ENCODE data around the gene SYDE2.

Gene SYDE2

DNA sequence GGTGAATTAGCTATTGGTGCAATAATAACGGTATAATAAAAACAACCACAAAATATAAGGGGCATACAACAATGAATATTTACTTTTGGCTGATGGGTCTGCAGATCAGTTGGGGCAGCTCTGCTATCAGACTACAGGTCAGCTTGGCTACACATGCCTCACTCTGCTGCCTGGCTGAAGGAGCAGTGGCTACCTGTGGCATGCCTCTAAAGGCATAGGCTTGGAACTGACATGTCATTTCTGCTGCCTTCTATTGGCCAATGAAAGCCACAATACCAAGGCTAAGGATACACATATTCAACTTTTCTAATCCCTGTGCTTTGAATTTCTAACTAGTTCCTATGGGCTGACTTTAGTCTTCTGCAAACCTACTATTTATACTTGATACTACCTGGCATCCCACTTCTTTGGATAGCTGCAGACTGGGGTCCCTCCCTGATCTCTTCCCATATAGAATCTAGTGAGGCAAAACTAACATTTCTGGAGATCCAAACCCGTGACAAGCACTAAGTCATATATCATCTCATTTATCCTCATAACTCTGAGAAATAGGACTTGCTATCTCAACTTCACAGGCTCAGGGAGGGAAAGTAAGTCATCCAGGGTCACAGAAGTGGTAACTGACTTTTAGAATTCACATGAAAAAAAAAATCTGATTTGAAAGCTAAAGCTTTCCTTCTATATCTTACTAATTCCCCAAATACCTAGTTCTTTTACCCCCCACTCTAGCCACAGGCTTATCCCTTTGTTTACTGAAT lies 19.2 kb upstream of the SYDE2 start:
- TF ChIP-seq TAF1 (IDR thresholded peaks at IDR 0.05; ENCODE audit: low read depth) (no peak), TCF12 (IDR thresholded peaks at IDR 0.05; ENCODE audit: low read depth) (no peak), TEAD4 (IDR thresholded peaks at IDR 0.05) (no peak), EGR1 (IDR thresholded peaks at IDR 0.05) (no peak), RAD21 (IDR thresholded peaks at IDR 0.05; ENCODE audit: low read depth) (no peak), FOXM1 (IDR thresholded peaks at IDR 0.05; ENCODE audit: borderline replicate concordance, low read depth) (no peak), CEBPB (IDR thresholded peaks at IDR 0.05) (no peak), ZBTB7A (IDR thresholded peaks at IDR 0.05; ENCODE audit: low read depth) (no peak), NFIC (IDR thresholded peaks at IDR 0.05) (no peak), CREB1 (IDR thresholded peaks at IDR 0.05; ENCODE audit: low read depth) (no peak), REST (IDR thresholded peaks at IDR 0.05; ENCODE audit: low read depth) (no peak), YY1 (IDR thresholded peaks at IDR 0.05; ENCODE audit: low read depth) (no peak), EP300 (IDR thresholded peaks at IDR 0.05; ENCODE audit: borderline replicate concordance) (no peak)

DNA sequence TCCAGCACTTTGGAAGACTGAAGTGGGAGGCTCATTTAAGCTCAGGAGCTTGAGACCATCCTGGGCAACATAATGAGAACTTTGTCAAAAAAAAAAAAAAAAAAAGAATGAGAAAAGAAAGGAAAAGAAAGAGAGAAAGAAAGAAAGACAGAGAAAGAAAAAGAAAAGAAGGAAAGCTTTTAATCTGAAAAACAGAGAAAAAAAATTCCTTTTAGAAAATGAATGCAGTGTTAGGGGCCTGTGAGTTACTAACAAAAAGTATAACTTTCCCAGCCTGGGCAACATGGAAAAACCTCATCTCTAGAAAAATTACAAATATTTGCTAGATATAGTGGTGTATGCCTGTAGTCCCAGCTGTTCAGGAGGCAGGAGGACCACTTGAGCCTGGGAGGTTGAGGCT lies 15.9 kb upstream of the SYDE2 start:
- TF ChIP-seq NFIC (IDR thresholded peaks at IDR 0.05) = no peak
- no peak for TF ChIP-seq MAX (IDR thresholded peaks at IDR 0.05)
- TF ChIP-seq TCF12 (IDR thresholded peaks at IDR 0.05; ENCODE audit: low read depth) = no peak
- TF ChIP-seq YY1 (IDR thresholded peaks at IDR 0.05; ENCODE audit: low read depth) = no peak
- TF ChIP-seq REST (IDR thresholded peaks at IDR 0.05; ENCODE audit: low read depth) = no peak
- no peak for TF ChIP-seq EGR1 (IDR thresholded peaks at IDR 0.05)
- TF ChIP-seq ZBTB7A (IDR thresholded peaks at IDR 0.05; ENCODE audit: low read depth) = no peak
- no peak for TF ChIP-seq CEBPB (IDR thresholded peaks at IDR 0.05)
- TF ChIP-seq FOXM1 (IDR thresholded peaks at IDR 0.05; ENCODE audit: borderline replicate concordance, low read depth) = no peak
- TF ChIP-seq USF1 (IDR thresholded peaks at IDR 0.05) = no peak
- no peak for TF ChIP-seq TAF1 (IDR thresholded peaks at IDR 0.05; ENCODE audit: low read depth)

DNA sequence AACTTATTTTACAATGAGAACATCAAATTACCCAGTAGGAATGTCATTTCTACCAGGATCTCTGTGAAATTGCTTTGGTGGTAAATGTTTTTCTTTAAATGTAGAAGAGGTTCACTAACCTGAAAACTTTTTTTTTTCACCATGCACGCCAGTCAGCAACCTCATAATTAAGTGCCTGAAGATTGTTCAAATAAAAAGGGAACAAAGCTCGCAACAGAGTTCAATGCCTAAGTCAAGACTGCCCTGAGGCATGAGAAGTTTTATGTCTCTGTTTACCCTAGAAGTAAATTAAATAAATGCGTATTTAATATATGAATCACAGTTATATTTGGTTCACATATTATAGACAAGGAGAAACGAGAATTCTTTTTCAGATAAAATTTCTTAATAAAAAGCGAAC lies 13.8 kb upstream of the SYDE2 start:
- TF ChIP-seq YY1 (IDR thresholded peaks at IDR 0.05; ENCODE audit: low read depth) (no peak), RAD21 (IDR thresholded peaks at IDR 0.05; ENCODE audit: low read depth) (no peak), EGR1 (IDR thresholded peaks at IDR 0.05) (no peak), CEBPB (IDR thresholded peaks at IDR 0.05) (no peak), TCF12 (IDR thresholded peaks at IDR 0.05; ENCODE audit: low read depth) (no peak), CREB1 (IDR thresholded peaks at IDR 0.05; ENCODE audit: low read depth) (no peak), TEAD4 (IDR thresholded peaks at IDR 0.05) (no peak), USF1 (IDR thresholded peaks at IDR 0.05) (no peak), FOXM1 (IDR thresholded peaks at IDR 0.05; ENCODE audit: borderline replicate concordance, low read depth) (no peak), MAX (IDR thresholded peaks at IDR 0.05) (no peak), EP300 (IDR thresholded peaks at IDR 0.05; ENCODE audit: borderline replicate concordance) (no peak), NFIC (IDR thresholded peaks at IDR 0.05) (no peak), REST (IDR thresholded peaks at IDR 0.05; ENCODE audit: low read depth) (no peak), ZBTB7A (IDR thresholded peaks at IDR 0.05; ENCODE audit: low read depth) (no peak), TAF1 (IDR thresholded peaks at IDR 0.05; ENCODE audit: low read depth) (no peak)

DNA sequence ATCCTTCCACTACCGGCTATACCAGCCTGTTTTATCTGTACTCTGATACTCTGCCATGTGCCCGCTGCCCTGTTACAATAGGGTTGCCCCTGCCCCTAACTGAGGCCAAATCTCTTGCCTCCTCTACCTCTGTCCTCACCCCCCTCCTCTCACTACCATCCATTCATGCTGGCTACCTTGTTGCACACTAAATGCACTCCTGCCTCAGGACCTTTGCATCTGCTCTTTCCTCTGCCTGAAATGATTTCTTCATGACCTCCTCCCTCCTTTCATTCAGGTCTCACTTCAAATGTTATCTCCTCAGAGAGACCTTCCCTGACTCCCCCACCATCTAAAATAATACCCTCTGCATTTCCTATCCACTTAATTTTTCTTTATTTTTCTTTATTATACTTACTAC lies 7.7 kb upstream of the SYDE2 start:
- no peak for TF ChIP-seq TCF12 (IDR thresholded peaks at IDR 0.05; ENCODE audit: low read depth)
- TF ChIP-seq CREB1 (IDR thresholded peaks at IDR 0.05; ENCODE audit: low read depth) = no peak
- no peak for TF ChIP-seq NFIC (IDR thresholded peaks at IDR 0.05)
- no peak for TF ChIP-seq RAD21 (IDR thresholded peaks at IDR 0.05; ENCODE audit: low read depth)
- TF ChIP-seq FOXM1 (IDR thresholded peaks at IDR 0.05; ENCODE audit: borderline replicate concordance, low read depth) = no peak
- TF ChIP-seq TEAD4 (IDR thresholded peaks at IDR 0.05) = no peak
- no peak for TF ChIP-seq EP300 (IDR thresholded peaks at IDR 0.05; ENCODE audit: borderline replicate concordance)
- no peak for TF ChIP-seq TAF1 (IDR thresholded peaks at IDR 0.05; ENCODE audit: low read depth)
- no peak for TF ChIP-seq YY1 (IDR thresholded peaks at IDR 0.05; ENCODE audit: low read depth)
- no peak for TF ChIP-seq EGR1 (IDR thresholded peaks at IDR 0.05)
- TF ChIP-seq REST (IDR thresholded peaks at IDR 0.05; ENCODE audit: low read depth) = no peak
- no peak for TF ChIP-seq CEBPB (IDR thresholded peaks at IDR 0.05)
- TF ChIP-seq MAX (IDR thresholded peaks at IDR 0.05) = no peak
- TF ChIP-seq ZBTB7A (IDR thresholded peaks at IDR 0.05; ENCODE audit: low read depth) = no peak

All from Ishikawa (cell line).